HPDE6-E6E7 (cell line): Measurements from ENCODE around the gene WDFY1.

Source experiments
- DNase-seq: peaks from one replicate; pipeline ENCODE4 v3.0.0; 2011; ENCODE audit warnings: missing footprints; ENCODE audit errors: extremely low spot score

Gene WDFY1

GRCh38 chr2:223930103-223930976 lies 14.8 kb downstream of the WDFY1 start:
- no peak for DNase-seq

GRCh38 chr2:223929571-223930102 lies 15.5 kb downstream of the WDFY1 start:
- DNase-seq, result no peak

- no peak for DNase-seq
Measured at GRCh38 chr2:223928113-223929006, 16.8 kb downstream of the WDFY1 start.

- no peak for DNase-seq
Measured at GRCh38 chr2:223925106-223925505, 20.0 kb downstream of the WDFY1 start.

- DNase-seq, result no peak
Measured at GRCh38 chr2:223923976-223924375, 21.2 kb downstream of the WDFY1 start.

- DNase-seq, result no peak
Measured at GRCh38 chr2:223922308-223922707, 22.8 kb downstream of the WDFY1 start.

- DNase-seq, result no peak
Measured at GRCh38 chr2:223921204-223921603, 23.9 kb downstream of the WDFY1 start.

GRCh38 chr2:223920109-223920508 lies 25.0 kb downstream of the WDFY1 start:
- no peak for DNase-seq

- no peak for DNase-seq
Measured at GRCh38 chr2:223918671-223919134, 26.4 kb downstream of the WDFY1 start.

DNA sequence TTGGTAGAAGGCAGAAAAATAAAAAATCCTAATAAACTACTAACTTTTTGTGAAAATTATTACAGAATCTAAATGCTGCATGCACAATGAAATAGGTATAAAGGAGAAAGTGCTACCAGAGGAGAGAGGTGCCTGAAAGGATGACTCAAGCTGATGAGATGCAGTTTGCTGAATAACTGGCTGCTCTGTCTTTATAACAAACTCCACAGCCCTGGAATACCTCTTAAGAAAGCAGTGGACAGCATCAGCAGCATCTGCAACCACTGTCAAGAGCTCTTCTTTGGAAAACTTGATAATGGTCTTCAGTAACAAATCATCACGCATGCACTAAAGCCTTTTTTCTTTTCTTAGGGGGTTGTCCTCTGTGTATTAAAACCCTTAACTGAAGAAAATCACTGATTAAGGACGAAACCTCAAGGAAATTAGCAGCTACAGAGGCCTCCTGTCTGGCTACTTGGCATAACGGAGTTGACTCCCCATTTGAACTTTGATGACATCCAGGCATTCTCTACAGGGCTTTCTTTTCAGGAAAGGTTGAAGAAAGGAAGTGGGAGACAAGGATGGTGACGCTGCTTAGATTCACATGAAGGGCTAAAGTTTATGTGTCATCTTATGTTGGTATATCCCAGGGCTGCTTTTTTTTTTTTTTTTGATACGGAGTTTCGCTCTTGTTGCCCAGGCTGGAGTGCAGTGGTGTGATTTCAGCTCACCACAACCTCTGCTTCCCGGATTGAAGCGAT lies 28.8 kb downstream of the WDFY1 start:
- no peak for DNase-seq

DNA sequence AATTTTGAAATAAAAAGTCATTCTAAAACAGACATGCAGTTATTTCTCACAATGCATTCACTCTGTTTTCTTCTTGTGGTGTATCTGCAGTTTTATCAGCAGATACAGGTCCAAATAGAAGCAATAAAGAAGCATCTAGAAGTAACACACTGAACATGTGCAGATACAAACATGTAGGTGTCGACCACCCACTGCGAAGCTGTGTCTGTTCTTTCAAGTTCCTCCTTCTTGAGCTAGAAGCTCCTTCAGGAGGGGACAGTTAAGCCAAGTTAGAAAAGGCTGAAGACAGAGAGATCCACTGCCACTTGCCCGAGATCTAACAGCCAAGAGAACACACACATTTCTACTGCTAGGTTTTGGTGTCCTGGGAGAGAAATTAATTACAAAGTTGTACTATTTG lies 30.1 kb downstream of the WDFY1 start:
- DNase-seq, result no peak

DNA sequence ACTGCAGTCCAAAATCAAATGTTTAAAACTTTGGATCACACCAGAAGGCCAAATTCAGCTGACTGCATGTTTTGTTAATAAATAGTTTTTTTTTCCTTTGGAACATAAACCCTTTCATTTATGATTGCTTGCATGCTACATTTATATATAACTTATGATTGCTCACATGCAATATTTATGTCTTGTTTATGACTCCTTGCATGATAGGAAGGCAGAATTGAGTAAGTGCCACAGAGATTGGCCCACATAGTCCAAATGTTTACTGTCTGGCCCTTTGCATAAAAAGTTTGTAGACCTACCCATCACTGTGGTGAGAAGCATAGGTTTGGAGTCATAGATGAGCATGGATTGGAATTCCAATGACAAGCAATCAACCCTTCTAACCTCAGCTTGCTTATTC lies 30.8 kb downstream of the WDFY1 start:
- DNase-seq, result no peak

GRCh38 chr2:223909001-223909741 lies 36.0 kb downstream of the WDFY1 start:
- DNase-seq, result no peak

- DNase-seq, result no peak
Measured at GRCh38 chr2:223908304-223908998, 36.7 kb downstream of the WDFY1 start.

DNA sequence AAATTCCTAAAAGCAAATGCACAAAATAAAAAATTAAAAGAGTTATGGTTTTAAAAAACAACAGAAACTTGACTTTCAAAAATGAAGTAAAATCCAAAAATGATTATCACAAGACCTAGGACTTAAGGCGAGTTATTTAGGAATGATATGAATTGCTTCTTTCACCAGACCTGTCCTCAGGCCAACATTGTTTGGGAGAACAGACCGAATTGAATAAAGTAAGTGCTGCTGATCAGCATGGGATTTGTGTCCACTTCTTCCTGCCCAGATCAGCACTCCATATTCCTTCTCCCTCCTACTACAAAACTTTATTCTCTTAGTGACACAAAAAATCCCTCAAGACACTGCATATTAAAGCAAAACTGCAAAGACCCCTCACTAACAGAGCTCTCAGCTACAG lies 39.1 kb downstream of the WDFY1 start:
- DNase-seq, result no peak

GRCh38 chr2:223901854-223902253 lies 43.3 kb downstream of the WDFY1 start:
- no peak for DNase-seq

- DNase-seq, result no peak
Measured at GRCh38 chr2:223901311-223901710, 43.8 kb downstream of the WDFY1 start.

- DNase-seq, result no peak
Measured at GRCh38 chr2:223900531-223900930, 44.6 kb downstream of the WDFY1 start.

- no peak for DNase-seq
Measured at GRCh38 chr2:223900066-223900465, 45.1 kb downstream of the WDFY1 start.

DNA sequence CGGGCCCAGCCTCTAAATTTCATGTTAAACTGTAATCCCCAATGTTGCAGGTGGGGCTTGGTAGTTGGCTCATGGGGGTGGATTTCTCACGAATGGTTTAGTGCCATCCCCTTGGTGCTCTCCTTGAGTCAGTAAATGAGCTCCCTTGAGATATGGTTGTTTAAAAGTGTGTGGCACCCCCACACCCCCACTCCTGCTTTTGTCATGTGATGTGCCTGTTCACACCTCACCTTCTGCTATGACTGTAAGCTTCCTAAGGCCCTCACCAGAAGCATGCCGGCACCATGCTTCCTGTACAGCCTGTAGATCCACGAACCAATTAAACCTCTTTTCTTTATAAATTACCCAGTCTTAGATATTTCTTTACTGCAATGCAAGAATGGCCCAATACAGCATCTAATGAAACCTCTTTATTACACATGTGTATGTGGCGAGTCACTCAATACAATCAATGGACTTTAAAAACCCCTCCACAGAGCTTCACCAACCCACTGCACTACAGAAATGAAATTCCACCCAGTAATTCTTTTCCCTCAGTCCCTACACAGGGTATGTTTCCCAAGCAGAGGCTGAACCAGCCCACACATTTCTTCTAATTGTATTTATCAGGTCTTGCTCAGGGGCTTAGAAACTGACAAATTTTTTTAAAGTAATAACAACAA lies 47.3 kb downstream of the WDFY1 start:
- DNase-seq, result no peak
